ENCODE measurements around the gene FAM186B. TPM values are rescaled to one million over a fixed set of nuclear protein-coding genes. Genes with fewer than 3 reads are reported as not detected.

Gene FAM186B
- polyA plus RNA-seq, 3 donors from 2014 or later = not detected

DNA sequence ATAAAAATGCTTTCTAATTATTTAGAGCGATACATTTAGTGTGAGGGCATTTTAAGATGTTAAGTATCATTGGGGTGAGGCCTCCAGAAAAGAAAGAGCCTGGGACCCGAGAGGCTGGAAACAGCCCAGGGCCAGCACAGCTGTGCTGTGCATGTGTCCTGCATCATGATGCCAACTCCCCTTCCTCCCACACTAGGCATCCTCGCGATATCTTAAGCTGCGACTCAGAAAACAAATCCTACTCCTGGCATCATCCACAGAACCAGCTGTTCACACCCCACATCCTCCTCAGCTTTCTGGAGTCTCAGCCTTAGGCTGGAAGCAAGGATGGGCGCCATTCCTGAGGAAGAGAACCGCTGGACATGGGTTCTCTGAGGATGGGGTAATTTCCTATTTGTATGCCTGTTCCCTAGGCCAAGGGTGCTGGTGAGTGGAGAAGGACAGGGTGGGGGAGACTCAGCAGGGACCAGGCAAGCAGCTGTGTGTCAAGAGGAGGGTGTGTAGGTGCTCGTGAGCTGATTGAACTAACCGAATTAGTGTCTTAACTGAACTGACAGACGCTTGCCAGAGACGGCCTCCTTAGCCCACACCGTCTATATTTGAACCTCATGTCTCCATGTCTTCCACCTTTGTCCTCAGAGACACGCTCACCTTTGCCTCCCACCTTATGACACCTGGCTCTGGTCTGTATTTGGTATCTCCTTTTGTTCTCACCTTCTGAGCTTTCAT is 21.9 kb downstream of the FAM186B start:
- H3K4me1 Mint-ChIP-seq = no peaks in the 10 kb centered on the region
- no peaks in the 10 kb centered on the region for H3K9me3 Mint-ChIP-seq
- H3K36me3 Mint-ChIP-seq = peaks cover 4 to 8% (median 7%) of the 10 kb centered on the region in 3 donors
- H3K27ac Mint-ChIP-seq = no peak overlapping the region
- DNase-seq = no peak
- H3K27me3 Mint-ChIP-seq (ENCODE audit: low read depth in 3 of 3) = peaks cover 0 to 6% (median 3%) of the 10 kb centered on the region in 3 donors
- no peak overlapping the region for H3K4me3 Mint-ChIP-seq

DNA sequence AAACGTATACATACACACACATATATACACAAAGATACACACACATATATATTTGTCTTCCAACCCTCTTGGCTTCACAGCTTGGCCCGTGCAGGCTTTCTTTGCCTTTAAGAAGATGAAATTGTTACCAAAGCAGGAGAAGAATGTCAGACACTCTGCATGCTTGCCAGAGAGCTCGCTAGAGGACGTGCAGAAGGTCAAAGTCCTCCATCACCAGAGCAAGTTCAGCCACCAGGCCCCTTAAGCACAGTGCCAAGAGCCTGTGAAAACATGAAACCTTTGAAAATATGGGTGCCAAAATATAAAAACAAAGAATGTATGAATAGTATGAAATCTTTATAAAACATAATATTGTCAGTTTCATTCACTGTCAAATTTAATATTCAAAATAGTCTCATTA is 22.6 kb downstream of the FAM186B start:
- H3K4me1 Mint-ChIP-seq = no peaks in the 10 kb centered on the region
- H3K4me3 Mint-ChIP-seq = no peak overlapping the region
- H3K27me3 Mint-ChIP-seq (ENCODE audit: low read depth in 3 of 3) = peaks cover 0 to 6% (median 3%) of the 10 kb centered on the region in 3 donors
- no peak for DNase-seq
- peaks cover 4 to 8% (median 7%) of the 10 kb centered on the region in 3 donors for H3K36me3 Mint-ChIP-seq
- H3K9me3 Mint-ChIP-seq = no peaks in the 10 kb centered on the region
- no peak overlapping the region for H3K27ac Mint-ChIP-seq

DNA sequence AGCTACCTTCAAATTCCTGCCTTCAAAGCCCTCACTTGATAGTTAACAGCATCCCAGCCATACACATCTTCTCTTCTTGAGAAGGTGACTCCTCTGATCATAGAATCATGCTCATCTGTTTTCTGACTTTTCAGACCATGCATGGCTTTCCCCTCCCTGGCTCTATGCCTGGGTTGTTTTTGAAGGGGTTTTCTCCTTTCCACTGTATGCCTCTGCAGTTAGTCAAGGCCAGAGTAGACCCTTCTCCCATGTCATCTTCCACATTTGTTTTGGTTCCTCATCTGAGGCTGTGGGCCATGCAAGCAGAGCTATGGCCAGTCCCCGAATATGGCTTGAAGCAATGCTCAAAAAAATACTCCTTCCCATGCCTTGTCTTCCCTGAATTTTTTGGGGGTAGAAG is 23.2 kb downstream of the FAM186B start:
- peaks cover 4 to 8% (median 7%) of the 10 kb centered on the region in 3 donors for H3K36me3 Mint-ChIP-seq
- DNase-seq = no peak
- H3K27me3 Mint-ChIP-seq (ENCODE audit: low read depth in 3 of 3) = peaks cover 0 to 6% (median 3%) of the 10 kb centered on the region in 3 donors
- no peak overlapping the region for H3K27ac Mint-ChIP-seq
- H3K4me1 Mint-ChIP-seq = no peaks in the 10 kb centered on the region
- no peak overlapping the region for H3K4me3 Mint-ChIP-seq
- no peaks in the 10 kb centered on the region for H3K9me3 Mint-ChIP-seq

DNA sequence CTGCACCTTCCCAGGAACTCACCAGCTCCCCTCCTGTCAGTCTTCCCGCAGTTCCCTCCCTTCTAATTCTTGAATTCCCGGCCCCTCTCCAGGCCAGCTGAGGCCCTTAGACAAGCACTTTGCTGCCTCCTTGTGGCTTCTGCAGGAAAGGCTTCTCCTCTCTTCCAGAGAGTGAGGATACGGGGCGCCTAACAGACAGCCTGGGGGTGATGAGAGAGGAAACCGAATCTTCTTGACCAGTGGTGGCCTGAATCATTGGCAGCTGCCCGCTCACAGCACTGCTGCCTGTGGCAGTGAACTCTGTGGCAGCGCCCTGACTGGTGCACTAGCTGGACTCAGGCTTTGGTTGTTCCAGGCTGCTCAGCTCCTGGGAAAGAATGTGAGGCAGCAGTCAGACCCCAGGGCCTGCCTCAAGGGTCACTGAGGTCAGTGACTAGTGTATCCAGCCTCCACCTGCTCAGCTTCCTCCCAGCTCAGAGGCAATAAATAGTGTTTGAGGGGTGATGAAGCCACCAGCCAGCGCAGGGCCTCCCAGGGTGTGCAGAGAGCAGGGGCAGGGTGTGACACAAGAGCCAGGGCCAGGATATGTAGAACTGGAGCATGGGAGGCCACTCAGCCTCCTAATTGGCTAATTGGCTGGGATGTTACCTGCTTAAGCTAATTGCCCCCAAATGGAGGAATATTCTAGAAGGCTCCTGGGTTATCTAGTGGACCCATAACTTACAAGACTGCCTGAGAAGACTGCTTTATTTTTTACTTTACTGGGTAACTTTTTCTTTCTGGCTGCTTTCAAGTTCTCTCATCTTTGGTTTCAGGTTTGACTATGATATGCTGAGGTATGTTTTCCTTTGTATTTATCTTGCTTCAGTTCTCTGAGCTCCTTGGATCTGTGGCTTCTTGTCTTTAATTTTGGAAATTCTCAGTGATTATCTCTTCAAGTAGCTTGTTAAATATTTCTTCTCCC is 24.6 kb downstream of the FAM186B start:
- H3K27me3 Mint-ChIP-seq (ENCODE audit: low read depth in 3 of 3) = peaks cover 0 to 6% (median 3%) of the 10 kb centered on the region in 3 donors
- H3K4me3 Mint-ChIP-seq = no peak overlapping the region
- peaks cover 4 to 7% (median 7%) of the 10 kb centered on the region in 3 donors for H3K36me3 Mint-ChIP-seq
- DNase-seq = peak; percentile 33 to 38 (median 33)
- H3K4me1 Mint-ChIP-seq = no peaks in the 10 kb centered on the region
- H3K27ac Mint-ChIP-seq = peak overlapping the region in 1 of 6 donors; percentile 63
- H3K9me3 Mint-ChIP-seq = no peaks in the 10 kb centered on the region

DNA sequence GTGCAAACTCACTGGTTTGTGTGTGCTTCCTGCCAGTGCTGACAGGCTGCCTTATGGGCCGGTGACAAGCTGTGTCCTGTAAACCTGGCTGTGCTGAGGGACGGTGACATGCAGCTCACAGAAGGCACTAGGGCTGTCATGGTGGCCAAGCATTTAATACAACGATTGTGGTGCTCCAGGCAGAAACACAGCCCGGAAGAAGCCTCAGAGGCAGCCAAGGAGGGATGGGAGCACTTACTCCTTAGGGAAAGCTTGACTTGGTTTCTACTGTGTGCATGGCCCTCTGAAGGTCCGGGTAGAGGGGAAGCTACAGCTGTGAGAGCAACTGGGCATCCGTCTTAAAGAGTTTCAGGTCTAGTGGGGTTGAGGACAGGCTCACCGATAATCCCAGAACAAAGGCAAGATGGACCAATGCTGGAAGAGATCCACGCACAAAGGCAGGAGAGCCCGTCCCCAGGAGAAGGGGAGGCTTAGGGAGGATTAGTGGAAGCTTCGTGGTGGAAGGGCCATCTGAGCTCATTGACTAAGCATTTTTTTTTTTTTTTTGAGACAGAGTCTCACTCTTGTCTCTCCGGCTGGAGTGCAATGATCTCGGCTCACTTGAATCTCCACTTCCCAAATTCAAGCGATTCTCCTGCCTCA is 26.8 kb downstream of the FAM186B start:
- no peak overlapping the region for H3K4me3 Mint-ChIP-seq
- no peak overlapping the region for H3K27ac Mint-ChIP-seq
- peaks cover 8 to 11% (median 10%) of the 10 kb centered on the region in 3 donors for H3K36me3 Mint-ChIP-seq
- H3K4me1 Mint-ChIP-seq = no peaks in the 10 kb centered on the region
- peaks cover 0 to 6% (median 3%) of the 10 kb centered on the region in 3 donors for H3K27me3 Mint-ChIP-seq (ENCODE audit: low read depth in 3 of 3)
- H3K9me3 Mint-ChIP-seq = no peaks in the 10 kb centered on the region
- DNase-seq = no peak

DNA sequence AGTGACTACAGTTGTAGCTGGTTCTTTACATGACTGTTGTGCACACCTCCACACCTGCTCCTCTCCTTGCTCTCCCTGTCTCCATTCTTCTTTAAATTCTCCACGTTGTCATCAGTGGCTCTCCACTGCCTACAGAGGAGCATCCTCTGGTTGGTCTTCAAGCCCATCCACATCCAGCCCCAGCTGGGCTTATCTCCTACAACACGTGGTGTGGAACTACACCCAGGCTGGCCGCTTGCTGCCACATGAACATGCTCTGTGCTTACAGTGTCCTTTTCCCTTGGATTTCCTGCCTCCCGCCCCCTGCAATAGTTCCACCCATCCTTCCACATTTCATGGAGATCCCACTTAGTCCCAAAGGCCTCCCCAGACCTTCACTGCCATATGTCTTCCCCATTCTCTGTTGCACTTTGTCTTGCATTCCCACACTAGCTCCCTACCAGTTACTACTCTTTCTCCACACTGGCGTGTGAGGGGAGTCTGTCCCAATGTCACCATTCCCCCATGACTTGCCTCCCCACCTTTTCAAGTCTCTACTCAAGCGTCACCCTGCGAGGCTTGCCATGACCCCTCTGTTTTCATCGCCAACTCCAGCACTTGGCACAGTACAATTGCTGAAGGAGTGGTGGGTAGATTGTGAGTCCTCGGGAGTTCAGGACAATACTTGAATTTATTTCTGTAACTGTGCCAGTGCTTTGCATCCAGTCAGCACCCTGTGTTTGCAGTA is 27.7 kb downstream of the FAM186B start:
- no peak for DNase-seq
- Mint-ChIP-seq H3K36me3 (peaks cover 8 to 12% (median 10%) of the 10 kb centered on the region in 3 donors), H3K4me3 (no peak overlapping the region), H3K27ac (no peak overlapping the region), H3K9me3 (no peaks in the 10 kb centered on the region), H3K27me3 (ENCODE audit: low read depth in 3 of 3) (peaks cover 0 to 6% (median 3%) of the 10 kb centered on the region in 3 donors), H3K4me1 (no peaks in the 10 kb centered on the region)

DNA sequence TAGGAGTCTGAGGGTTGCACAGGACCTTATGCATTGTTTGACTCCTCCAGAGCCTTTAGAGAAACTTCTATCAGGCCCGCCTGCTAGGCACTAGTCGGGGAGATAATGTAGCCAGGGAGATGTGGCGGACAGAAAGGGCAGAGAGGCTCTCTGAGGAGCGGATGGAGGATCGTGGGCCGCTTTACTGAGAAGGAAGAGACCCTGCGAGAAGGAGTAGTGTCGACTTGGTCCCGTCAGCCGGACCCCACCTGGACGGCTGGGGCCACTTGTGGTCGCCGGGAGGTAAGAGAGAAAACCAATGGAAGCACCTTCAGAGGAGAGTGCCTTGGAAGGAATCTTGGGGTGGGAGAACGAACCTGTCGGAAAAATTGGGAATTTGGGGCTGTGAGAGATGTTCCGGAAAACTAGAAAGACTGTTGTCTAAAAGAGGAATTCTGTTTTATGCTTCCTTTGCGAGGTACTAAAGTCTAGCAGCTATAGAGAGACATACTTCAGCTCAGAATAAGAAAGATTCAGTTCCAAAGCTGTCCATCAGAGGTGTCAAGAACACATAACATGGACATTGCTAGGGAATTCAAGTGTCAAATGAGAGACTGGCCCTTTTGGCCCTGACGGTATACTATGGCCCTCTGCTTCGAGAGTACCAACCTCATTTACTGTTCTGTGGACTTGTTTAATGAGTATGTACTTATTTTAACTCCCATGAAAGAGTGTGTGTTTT is 36.8 kb downstream of the FAM186B start:
- Mint-ChIP-seq H3K4me1 (peaks cover 54 to 67% of the 10 kb centered on the region in 2 donors), H3K4me3 (peak overlapping the region; percentile 97 to 100 (median 99)), H3K9me3 (no peaks in the 10 kb centered on the region), H3K27ac (peak overlapping the region; percentile 92 to 100 (median 98)), H3K27me3 (ENCODE audit: low read depth in 3 of 3) (peaks cover 6 to 11% (median 8%) of the 10 kb centered on the region in 3 donors), H3K36me3 (peaks cover 0 to 7% (median under 1%) of the 10 kb centered on the region in 3 donors)
- no peak for DNase-seq

DNA sequence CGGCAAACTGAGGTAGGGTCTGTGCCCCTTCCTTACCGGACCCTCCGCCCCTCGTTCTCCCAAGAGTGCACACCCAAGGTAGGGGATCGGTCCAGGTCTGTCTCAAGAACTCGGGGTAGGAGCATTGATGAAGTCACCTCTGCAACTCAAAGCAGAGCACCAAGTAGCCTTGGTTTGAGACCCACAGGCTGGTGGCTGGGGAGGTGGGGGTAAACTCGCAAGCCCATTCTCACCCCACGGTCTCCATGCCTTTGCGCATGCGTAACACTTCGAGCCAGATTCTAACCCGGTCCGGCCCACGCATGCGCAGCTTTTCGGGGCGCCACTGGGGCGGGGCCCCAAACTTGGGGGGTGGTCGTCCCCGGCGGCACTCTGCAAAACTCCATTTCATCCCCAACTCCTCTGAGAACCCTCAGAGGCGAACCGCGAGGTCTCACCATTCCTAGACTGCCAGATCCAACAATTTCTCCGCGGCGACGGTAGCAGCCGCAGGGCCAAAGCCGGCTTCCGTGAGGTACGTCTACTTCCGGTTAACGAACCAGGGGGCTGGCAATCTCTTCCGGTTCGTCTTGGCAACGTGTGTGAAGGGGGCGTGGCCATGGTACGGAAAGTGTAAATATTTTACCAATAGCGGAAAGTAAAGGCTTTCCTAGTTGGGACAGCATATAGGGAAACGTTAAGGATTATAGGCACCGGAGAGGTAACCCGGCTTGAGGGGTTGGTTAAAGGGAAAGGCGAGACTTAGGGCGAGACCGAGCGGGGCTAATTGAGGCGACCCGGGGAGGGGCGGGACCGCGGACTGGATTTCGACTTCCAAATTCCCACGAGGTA is 37.6 kb downstream of the FAM186B start, which contains the start of gene MCRS1:
Gene MCRS1 (minus strand): TSS at position 532 of the 831 bp plus-strand sequence. CDS start 1,411 bp downstream, outside the sequence.
- no peaks in the 10 kb centered on the region for H3K9me3 Mint-ChIP-seq
- H3K4me3 Mint-ChIP-seq = peak within 1 kb of the TSS; percentile 97 to 100 (median 99)
- peaks cover 0 to 8% (median 0%) of the 10 kb centered on the region in 3 donors for H3K36me3 Mint-ChIP-seq
- peak within 1 kb of the TSS; percentile 92 to 100 (median 98) for H3K27ac Mint-ChIP-seq
- peaks cover 55 to 71% of the 10 kb centered on the region in 2 donors for H3K4me1 Mint-ChIP-seq
- DNase-seq = peak; percentile 88 to 93 (median 91)
- peaks cover 6 to 11% (median 8%) of the 10 kb centered on the region in 3 donors for H3K27me3 Mint-ChIP-seq (ENCODE audit: low read depth in 3 of 3)

DNA sequence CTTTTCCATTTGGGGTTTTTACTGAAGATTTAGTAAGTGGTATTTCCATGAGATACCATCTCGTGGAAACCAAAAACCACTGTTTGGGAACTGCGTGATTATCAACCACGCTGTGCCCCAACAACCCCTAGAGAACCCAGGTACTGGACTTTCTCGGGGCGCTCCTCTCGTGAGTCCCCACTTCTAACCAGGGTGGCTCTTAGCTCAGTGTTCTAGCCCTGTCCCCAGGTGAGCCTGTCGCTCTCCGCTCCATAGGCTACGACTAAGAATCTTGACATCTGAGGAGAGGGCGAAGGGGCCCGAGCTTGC is 38.2 kb downstream of the FAM186B start:
- H3K36me3 Mint-ChIP-seq = peaks cover 1 to 14% (median 6%) of the 10 kb centered on the region in 3 donors
- H3K9me3 Mint-ChIP-seq = no peaks in the 10 kb centered on the region
- peaks cover 6 to 11% (median 8%) of the 10 kb centered on the region in 3 donors for H3K27me3 Mint-ChIP-seq (ENCODE audit: low read depth in 3 of 3)
- H3K27ac Mint-ChIP-seq = peak overlapping the region; percentile 92 to 100 (median 98)
- peak overlapping the region; percentile 97 to 100 (median 99) for H3K4me3 Mint-ChIP-seq
- no peak for DNase-seq
- H3K4me1 Mint-ChIP-seq = peaks cover 56 to 71% of the 10 kb centered on the region in 2 donors

DNA sequence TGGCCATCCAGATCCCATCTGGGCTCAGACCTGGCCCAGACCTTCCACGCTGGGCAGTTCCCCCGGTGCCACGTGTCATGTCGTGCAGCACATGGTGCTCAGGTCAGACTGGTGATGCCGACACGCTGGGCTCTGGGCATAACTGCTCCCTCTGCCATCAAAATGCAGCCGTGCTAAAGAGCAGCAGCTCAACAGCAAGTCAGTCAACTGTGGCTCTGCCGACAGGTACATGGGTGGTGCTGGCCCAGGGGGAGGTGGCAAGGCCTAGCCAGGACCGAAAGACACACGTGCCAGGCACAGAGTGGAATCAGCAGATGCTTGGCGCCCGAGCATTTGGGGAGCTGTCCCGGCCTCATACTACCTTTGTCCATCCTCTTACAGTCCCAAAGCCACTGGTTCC is 39.1 kb downstream of the FAM186B start:
- Mint-ChIP-seq H3K36me3 (peaks cover 5 to 17% (median 9%) of the 10 kb centered on the region in 3 donors), H3K4me3 (peak overlapping the region in 3 of 5 donors; percentile 6 to 61 (median 33)), H3K9me3 (no peaks in the 10 kb centered on the region), H3K27ac (peak overlapping the region in 2 of 6 donors; percentile 64 to 68), H3K4me1 (peaks cover 58 to 67% of the 10 kb centered on the region in 2 donors), H3K27me3 (ENCODE audit: low read depth in 3 of 3) (peaks cover 6 to 11% (median 8%) of the 10 kb centered on the region in 3 donors)
- DNase-seq = no peak

DNA sequence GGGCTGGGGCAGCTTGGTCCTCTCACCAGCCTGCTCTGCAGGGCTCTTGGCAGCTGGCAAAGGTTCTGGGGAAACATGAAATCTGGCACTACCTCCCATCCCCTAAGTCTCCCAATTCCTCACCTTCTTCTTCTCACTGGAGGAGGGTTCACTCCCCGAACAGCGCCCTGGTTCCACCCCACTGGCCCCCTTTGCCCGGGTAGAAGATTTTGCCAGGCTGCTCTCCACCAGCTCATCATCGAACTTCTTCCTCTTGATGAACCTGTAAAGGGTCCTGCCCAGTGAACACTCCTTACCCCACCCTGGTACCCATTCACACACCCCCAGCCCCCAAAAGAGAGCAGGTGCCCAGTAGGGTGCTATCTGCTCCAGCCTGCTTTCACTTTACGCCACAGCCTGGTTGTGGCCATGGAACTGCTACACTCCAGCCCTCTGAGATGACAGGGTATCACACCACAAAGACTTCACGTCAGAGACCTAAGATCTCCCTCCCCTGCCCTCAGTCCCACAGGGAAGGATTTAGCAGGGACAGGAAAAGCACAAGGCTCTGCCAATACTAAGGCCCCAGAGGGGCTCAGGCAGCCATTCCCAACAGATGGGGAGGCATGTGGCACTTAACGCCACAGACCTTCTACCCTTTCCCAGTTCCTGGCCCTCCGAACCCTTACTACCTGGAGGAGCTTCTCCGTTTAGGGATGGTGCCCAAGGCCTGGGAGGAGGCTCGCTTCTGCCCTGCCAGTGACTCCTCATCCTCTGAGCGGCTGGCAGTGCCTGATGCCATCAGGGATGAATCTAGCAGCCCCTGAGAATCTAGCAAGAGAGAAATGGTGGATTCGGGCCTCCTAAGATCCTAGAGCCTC is 39.8 kb downstream of the FAM186B start:
- peaks cover 6 to 11% (median 8%) of the 10 kb centered on the region in 3 donors for H3K27me3 Mint-ChIP-seq (ENCODE audit: low read depth in 3 of 3)
- peaks cover 58 to 60% of the 10 kb centered on the region in 2 donors for H3K4me1 Mint-ChIP-seq
- peak in 1 of 3 donors; percentile 14 for DNase-seq
- peak overlapping the region; percentile 35 to 84 (median 71) for H3K27ac Mint-ChIP-seq
- H3K36me3 Mint-ChIP-seq = peaks cover 9 to 21% (median 9%) of the 10 kb centered on the region in 3 donors
- no peaks in the 10 kb centered on the region for H3K9me3 Mint-ChIP-seq
- H3K4me3 Mint-ChIP-seq = peak overlapping the region; percentile 54 to 71 (median 62)

Measured in immature natural killer cell (primary cell).